Stimulated activated CD4-positive, alpha-beta T cell treated with anti-CD3 and anti-CD28 coated beads, Interleukin-12 subunit alpha, Interleukin-12 subunit beta, amount 100 ng/mL, for 48 hours (primary cell): ENCODE results near the gene LSS.
"Not testable (repeated sequence)": the region's sequence is repeated elsewhere in the genome, so short reads cannot be mapped to it uniquely, and the experiment has no call there.

Source experiments
- DNase-seq, 3 donors: peaks; one replicate each; pipeline ENCODE4 v3.0.0-alpha.2; 2020; ENCODE audit warnings: low read depth in 2 of 3, low spot score in 1 of 3

LSS gene

GRCh38 chr21:46246345-46246744, 17.8 kb upstream of the LSS start:
- DNase-seq, result no peak

DNA sequence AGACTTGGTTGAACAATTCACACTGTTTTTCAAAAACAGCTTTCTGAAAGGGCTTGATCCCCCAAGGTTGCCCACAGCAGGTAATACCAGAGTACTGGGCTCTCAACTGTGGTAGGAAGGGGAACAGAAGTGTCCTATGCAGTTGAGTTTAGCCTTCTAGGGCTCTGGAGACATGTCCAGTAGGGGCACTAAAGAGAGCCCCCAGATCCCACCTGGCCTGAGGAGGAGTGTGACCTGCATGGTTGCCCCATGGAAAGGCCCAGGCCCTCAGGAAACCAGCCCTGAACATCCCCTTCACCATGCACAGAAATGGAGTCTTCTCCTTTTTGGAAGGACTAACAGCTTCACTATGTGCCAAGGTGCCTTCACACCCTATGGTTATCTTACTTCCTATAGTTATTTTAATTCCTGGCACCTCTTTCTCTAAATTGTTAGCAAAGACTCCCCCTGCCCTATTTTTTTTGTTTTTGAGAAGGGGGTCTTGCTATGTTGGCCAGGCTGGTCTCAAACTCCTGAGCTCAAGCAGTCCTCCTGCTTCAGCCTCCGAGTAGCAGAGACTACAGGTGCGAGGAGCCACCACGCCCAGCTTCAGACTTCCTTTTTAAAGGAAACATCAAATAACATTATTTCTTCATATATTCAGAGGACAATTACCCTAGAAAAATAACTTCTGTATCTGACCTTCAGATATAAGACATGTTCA, 16.8 kb upstream of the LSS start:
- DNase-seq, result no peak

GRCh38 chr21:46244602-46245001, 16.0 kb upstream of the LSS start:
- no peak for DNase-seq

DNA sequence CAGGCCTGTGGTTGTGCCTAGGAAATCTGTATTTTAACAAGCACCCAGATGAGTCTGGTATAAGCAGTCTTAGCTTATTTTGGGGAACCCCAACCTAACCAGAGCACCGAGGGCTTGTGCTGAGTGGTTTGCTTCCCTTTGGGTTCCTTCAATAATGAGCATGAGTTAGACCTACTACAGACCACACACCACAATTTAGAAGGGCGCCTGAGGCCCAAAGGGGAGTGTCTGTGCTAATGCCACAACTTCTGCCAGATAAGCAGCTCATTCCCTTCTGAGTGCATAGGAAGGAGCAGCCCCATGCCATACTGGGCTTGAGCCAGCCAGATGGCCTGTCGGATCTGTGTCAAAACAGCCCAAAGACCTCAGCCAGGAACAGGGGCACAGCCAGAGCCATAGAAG, 15.4 kb upstream of the LSS start:
- DNase-seq, result no peak

GRCh38 chr21:46243325-46243724, 14.8 kb upstream of the LSS start:
- no peak for DNase-seq

DNA sequence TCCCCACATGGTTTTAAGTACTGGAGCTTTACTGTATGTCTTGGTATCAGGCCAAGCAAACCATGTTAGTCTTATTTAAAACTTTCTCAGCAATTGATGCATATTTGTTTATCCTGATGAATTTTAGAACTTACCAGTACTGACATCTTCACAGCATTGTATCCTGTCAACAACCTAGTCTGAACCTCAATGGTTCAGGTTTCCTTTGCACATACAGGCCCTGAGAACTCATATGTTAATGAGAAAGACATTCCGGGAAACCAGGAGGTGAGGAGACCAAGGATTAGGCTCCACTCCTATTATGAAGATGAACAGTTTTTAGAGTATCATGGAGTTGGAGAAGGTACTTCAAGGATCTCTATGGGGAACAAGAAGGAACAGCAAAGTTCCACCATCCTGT, 13.0 kb upstream of the LSS start:
- not testable (repeated sequence) for DNase-seq

DNA sequence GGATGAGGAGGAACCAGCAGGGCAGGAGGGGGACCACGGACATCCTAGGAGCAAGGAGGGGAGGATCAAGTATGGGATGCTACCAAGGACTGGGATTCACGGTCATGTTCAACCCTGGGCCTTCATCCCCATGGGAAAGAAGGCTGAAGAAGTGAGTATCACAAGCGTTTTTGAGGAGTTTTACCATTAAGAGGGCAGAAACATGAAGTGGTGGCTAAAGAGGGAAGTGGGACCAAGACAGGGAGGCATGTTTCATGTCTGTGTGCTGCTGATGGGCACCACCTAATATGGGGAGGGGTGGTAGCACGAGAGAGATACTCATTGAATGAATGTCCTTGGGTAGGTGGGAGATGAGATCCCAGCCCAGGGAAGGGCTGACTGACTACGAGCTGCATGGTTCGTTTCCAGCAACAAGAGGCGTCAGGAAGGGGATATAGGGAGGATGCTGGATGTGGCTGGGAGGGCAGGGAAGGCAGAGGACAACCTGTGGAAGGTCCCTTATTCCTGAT, 11.3 kb upstream of the LSS start:
- no peak for DNase-seq

GRCh38 chr21:46237474-46237873, 8.9 kb upstream of the LSS start:
- DNase-seq, result no peak

GRCh38 chr21:46234436-46234950, 5.9 kb upstream of the LSS start:
- DNase-seq, result no peak

DNA sequence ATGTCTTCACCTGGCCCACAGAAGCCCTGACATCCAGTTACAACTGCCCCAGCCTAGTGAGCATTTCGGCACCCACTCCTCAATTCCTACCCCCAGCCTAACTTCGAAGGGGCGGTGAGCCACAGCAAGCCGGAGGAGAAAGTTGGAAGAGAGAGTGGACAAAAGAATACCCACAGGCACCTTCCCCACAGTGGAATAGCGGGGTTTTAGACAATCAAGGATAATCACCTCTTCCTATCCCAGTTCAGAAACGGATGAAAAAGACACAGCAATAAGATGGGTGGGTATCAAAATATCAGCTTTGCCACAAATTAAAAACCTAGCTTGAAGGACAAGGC, 1.3 kb upstream of the LSS start:
- DNase-seq, result no peak

DNA sequence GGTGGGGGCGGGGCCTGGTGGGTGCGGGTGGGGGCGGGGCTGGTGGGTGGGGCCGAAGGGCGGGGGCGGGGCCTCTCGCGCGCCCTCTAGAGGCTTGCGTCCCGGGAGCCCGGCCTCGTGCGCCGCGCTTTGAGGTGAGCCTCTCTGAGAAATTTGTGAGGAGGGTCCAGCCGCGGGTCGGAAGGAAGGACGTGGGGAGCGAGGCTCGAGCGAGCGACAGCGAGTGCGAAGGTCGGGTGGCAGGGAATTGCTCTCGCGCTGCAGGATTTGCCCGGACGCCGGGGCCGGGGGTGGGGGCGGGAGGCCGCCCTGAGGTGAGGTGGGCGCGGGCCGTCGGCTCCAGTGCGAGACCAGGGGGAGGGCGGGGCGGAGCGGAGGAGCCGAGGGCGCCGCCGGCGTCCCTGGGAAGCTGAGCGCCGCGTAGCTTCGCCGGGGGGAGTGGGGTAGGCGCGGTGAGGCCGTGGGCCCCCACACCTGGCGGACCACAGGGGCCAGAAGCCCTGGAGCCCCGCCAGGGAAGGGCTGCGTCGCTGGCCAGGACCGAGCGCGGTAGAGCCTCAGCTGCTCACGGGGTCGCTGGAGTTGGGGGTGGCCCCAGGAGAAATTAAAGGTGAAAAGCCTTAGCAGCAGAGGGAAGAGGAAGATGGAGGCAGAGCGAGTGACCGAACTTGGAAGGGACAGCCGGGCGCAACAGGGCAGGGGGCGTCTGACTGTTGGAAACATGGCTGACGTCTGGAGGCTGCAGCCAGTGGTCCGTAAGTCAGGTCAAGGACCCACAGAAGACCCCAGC, 754 bp upstream of the LSS start:
- DNase-seq, result no peak

DNA sequence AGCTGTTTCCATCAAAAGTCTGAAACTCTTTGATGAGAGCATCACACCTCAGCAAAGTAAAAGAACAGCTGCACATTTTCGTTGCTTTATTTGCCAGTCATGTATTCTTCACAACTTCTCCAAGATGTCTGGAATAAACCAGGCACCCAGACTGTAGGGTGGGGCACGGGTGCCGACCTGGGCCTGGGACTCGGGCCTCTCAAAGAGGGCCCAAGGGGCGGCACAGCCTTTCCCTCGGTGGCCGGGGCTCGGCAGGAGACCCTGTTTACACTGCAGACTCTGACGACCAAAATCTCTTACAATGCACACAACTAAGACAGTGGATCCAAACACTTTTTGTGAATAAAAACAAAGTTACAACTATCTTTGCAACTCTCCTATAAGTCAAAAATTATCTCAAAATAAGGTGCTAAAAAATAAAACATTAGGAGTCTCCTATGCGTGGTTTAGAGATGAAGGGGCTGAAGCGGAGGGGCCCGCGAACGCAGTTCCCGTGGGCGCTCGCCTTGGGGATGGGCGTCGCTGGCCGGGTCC, 696 bp downstream of the LSS start:
- no peak for DNase-seq

GRCh38 chr21:46226920-46227599, 1.5 kb downstream of the LSS start:
- DNase-seq, result no peak

- DNase-seq, result no peak
Observed at GRCh38 chr21:46226146-46226545, 2.4 kb downstream of the LSS start.

GRCh38 chr21:46223661-46224060, 4.9 kb downstream of the LSS start:
- not testable (repeated sequence) for DNase-seq

DNA sequence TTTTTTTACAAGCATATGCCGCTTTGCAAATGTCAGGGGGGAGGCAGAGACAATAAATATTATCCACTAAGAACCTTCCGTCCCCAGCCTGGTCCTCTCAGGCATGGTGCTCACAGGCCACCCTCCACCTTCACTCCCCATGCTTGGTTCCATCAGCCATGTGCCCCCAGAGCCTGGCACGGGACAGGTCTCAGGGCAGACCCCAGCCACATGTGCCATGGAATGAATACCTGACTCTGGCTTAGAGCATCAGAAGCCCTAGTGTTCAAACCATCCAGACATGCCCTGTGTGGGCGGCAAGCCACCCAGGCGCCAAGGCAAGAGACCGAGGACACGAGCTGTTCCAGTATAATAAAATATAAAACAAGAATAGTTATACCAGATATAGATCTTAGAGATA, 5.4 kb downstream of the LSS start:
- DNase-seq, result no peak

- DNase-seq, result no peak
Observed at GRCh38 chr21:46222436-46223116, 6.0 kb downstream of the LSS start.

GRCh38 chr21:46221664-46222435, 6.7 kb downstream of the LSS start:
- no peak for DNase-seq

DNA sequence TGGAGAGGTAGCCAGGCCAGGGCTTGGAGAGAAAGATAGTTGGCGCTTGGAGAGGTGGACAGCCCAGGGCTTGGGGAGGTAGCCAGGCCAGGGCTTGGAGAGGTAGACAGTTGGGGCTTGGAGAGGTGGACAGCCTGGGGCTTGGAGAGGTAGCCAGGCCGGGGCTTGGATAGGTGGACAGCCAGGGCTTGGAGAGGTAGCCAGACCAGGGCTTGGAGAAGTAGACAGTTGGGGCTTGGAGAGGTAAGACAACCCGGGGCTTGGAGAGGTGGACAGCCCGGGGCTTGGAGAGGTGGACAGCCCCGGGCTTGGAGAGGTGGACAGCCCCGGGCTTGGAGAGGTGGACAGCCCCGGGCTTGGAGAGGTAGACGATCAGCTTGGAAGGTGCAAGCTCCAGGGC, 7.7 kb downstream of the LSS start:
- no peak for DNase-seq

- DNase-seq, result no peak
Observed at GRCh38 chr21:46220275-46220810, 8.2 kb downstream of the LSS start.
